B cell (primary cell): ENCODE measurements around the gene PSMB3. TPM values are rescaled to one million over a fixed set of nuclear protein-coding genes. Genes with fewer than 3 reads are reported as not detected.

Source experiments
- ATAC-seq: fragments of 200-7000 bp; cut with Tn5 transposase; one replicate; pipeline ENCODE4 v1.10.0; 2021; ENCODE audit warnings: low read depth, mild to moderate bottlenecking, moderate number of reproducible peaks, moderate library complexity
- CTCF ChIA-PET: fragments of 350-600 bp; sonication (Branson Sonifier 250); formaldehyde crosslinking; loops from one replicate; lab custom pipeline; 2021; ENCODE audit warnings: antibody characterized with exemption, inconsistent platforms; lab: Charles Lee
- POLR2A ChIA-PET: fragments of 350-600 bp; sonication (Branson Sonifier 250); formaldehyde crosslinking; loops from one replicate; lab custom pipeline; 2021; ENCODE audit warnings: antibody characterized with exemption; lab: Charles Lee
- DNase-seq: peaks from one replicate; pipeline ENCODE4 v3.0.0; 2013
- H2AFZ ChIP-seq: 2 replicates; pipeline ENCODE4 v1.6.1; 2012; ENCODE audit warnings: mild to moderate bottlenecking, low read depth, low read length; ENCODE audit not compliant: insufficient read depth, poor library complexity, severe bottlenecking
- H3K27ac ChIP-seq, 2 donors: 1 replicate in 1 of 2; 2 replicates in 1 of 2; pipeline ENCODE4 v1.5.1; 2012 to 2013; ENCODE audit warnings: low read length in 2 of 2, mild to moderate bottlenecking in 2 of 2, moderate library complexity in 1 of 2
- H3K27me3 ChIP-seq, 4 experiments: fragments of 200-600 bp in 1 of 4; sonication (generic) in 1 of 4; replicated peaks in 1 of 4; 1 replicate in 2 of 4; 2 replicates in 2 of 4; pipeline versions ENCODE4 v1.6.1 to v1.7.0; 2013 to 2016; ENCODE audit warnings: low read length in 3 of 4, mild to moderate bottlenecking in 2 of 4, mixed read lengths in 1 of 4, moderate library complexity in 1 of 4; ENCODE audit not compliant: insufficient read depth in 4 of 4, control insufficient read depth in 3 of 4; ENCODE audit errors: control extremely low read depth in 1 of 4
- H3K36me3 ChIP-seq, 2 experiments: replicated peaks in 1 of 2; 1 replicate in 1 of 2; 2 replicates in 1 of 2; pipeline versions ENCODE4 v1.6.1 to v1.7.1; 2013; ENCODE audit warnings: low read length in 1 of 2; ENCODE audit not compliant: insufficient read depth in 2 of 2, control insufficient read depth in 1 of 2; ENCODE audit errors: control extremely low read depth in 1 of 2, extremely low read depth in 1 of 2
- H3K4me1 ChIP-seq, 2 donors: fragments of 200-600 bp in 1 of 2; sonication (generic) in 1 of 2; 1 replicate in 1 of 2; 2 replicates in 1 of 2; pipeline versions ENCODE4 v1.5.1 to v1.6.1; 2013 to 2017; ENCODE audit warnings: low read length in 2 of 2; ENCODE audit not compliant: control insufficient read depth in 2 of 2, insufficient read depth in 2 of 2
- H3K4me2 ChIP-seq: replicated peaks from 2 replicates; pipeline ENCODE3; 2012; ENCODE audit warnings: mild to moderate bottlenecking, low read depth, low read length; ENCODE audit not compliant: poor library complexity, severe bottlenecking
- H3K4me3 ChIP-seq, 5 experiments: fragments of 200-600 bp in 1 of 5; sonication (generic) in 1 of 5; 1 replicate in 3 of 5; 2 replicates in 2 of 5; pipeline versions ENCODE4 v1.5.1 to v1.7.0; 2011 to 2016; ENCODE audit warnings: low read length in 4 of 5, mild to moderate bottlenecking in 4 of 5, low read depth in 2 of 5, control low read depth in 1 of 5, moderate library complexity in 1 of 5; ENCODE audit not compliant: insufficient read depth in 1 of 5; ENCODE audit errors: control extremely low read depth in 1 of 5, extremely low read depth in 1 of 5
- H3K79me2 ChIP-seq: fragments of 200-600 bp; sonication (generic); one replicate; pipeline ENCODE4 v1.6.0; 2016; ENCODE audit warnings: low read length; ENCODE audit not compliant: control insufficient read depth, insufficient read depth
- H3K9ac ChIP-seq: fragments of 200-600 bp; sonication (generic); 2 replicates; pipeline ENCODE4 v1.6.1; 2017; ENCODE audit warnings: mild to moderate bottlenecking, low read length, moderate library complexity
- H3K9me3 ChIP-seq, 3 donors: one replicate each; pipeline versions ENCODE4 v1.6.1 to v1.7.1; 2013; ENCODE audit warnings: low read length in 2 of 3; ENCODE audit not compliant: control insufficient read depth in 2 of 3, insufficient read depth in 1 of 3; ENCODE audit errors: control extremely low read depth in 1 of 3
- H4K20me1 ChIP-seq: 2 replicates; pipeline ENCODE4 v1.6.0; 2012; ENCODE audit warnings: mild to moderate bottlenecking, low read length; ENCODE audit not compliant: insufficient read depth, control insufficient read depth, poor library complexity, severe bottlenecking
- H3K27ac Mint-ChIP-seq: one replicate; pipeline ENCODE4 v1.8.0; 2021; ENCODE audit warnings: mixed read lengths
- H3K27me3 Mint-ChIP-seq: one replicate; pipeline ENCODE4 v1.8.0; 2021; ENCODE audit warnings: mixed read lengths
- H3K4me1 Mint-ChIP-seq: one replicate; pipeline ENCODE4 v1.8.0; 2021; ENCODE audit warnings: mixed read lengths
- H3K4me3 Mint-ChIP-seq: one replicate; pipeline ENCODE4 v1.8.0; 2021; ENCODE audit warnings: mixed read lengths
- H3K9me3 Mint-ChIP-seq: one replicate; pipeline ENCODE4 v1.8.0; 2022; ENCODE audit warnings: mixed read lengths; ENCODE audit not compliant: insufficient read depth
- CTCF ChIP-seq: fragments of 200-600 bp; IDR thresholded peaks from one replicate; pipeline ENCODE4 v1.8.0; 2022; ENCODE audit warnings: antibody characterized with exemption, mild to moderate bottlenecking
- EZH2 ChIP-seq: IDR thresholded peaks from 2 replicates; pipeline ENCODE4 v1.6.1; 2012; ENCODE audit warnings: borderline replicate concordance, low read depth, mild to moderate bottlenecking, moderate library complexity, low read length; ENCODE audit not compliant: insufficient read depth, poor library complexity, severe bottlenecking
- WGBS: methylation state at CpG from one replicate; pipeline ENCODE4 v1.1.5; 2013; ENCODE audit warnings: missing lambda C conversion rate; ENCODE audit not compliant: insufficient coverage; 5-methylcytosine and 5-hydroxymethylcytosine counted together
- intact Hi-C: fragments of 100-400 bp; cut with micrococcal nuclease; formaldehyde crosslinking; loops from one replicate; pipeline ENCODE4 v1.10.0; 2022
- polyA plus RNA-seq: library from polyadenylated mRNA; depleted of rRNA; stranded (reverse); fragments of >200 nt; gene quantifications from 2 replicates; pipeline ENCODE4 v1.2.3, GENCODE V29; 2012
- total RNA-seq, 2 donors: library from RNA; stranded (reverse); fragments of 120-200 nt in 1 of 2; gene quantifications; 1 replicate in 1 of 2; 2 replicates in 1 of 2; pipeline versions ENCODE4 v1.2.3 to v1.2.4, GENCODE V29; 2013 to 2022

Gene PSMB3
- total and polyA plus RNA-seq, 2 donors (not counting 1 experiment from before 2014, with no cell fraction given) = 109 to 184 TPM

- H3K4me2 ChIP-seq = no peak overlapping the region
Observed at GRCh38 chr17:38740806-38741205, 11.7 kb upstream of the PSMB3 start.

GRCh38 chr17:38741461-38741860 is 11.1 kb upstream of the PSMB3 start:
- TF ChIP-seq EZH2 = no peak
- TF ChIP-seq CTCF = no peak
- no peaks in the 10 kb centered on the region for H3K9me3 Mint-ChIP-seq
- Histone ChIP-seq H3K9me3 (no peaks in the 10 kb centered on the region), H3K27me3 (peaks cover 0 to 13% (median 0%) of the 10 kb centered on the region in 4 experiments), H4K20me1 (no peaks in the 10 kb centered on the region), H3K36me3 (no peaks in the 10 kb centered on the region), H3K4me2 (no peak overlapping the region), H3K27ac (no peak overlapping the region), H3K9ac (no peak overlapping the region), H3K4me3 (no peak overlapping the region), H2AFZ (no peak overlapping the region), H3K4me1 (peaks cover 10 to 12% of the 10 kb centered on the region in 2 donors), H3K79me2 (peaks cover 4% of the 10 kb centered on the region)
- no peak overlapping the region for H3K27ac Mint-ChIP-seq
- intact Hi-C loops = no loop called here
- 94% methylated on average over 5 of the region's 5 CpGs for WGBS
- ChIA-PET CTCF (no interaction called here), POLR2A (no interaction called here)
- DNase-seq (no peak), ATAC-seq (no peak)
- H3K27me3 Mint-ChIP-seq = peaks cover 13% of the 10 kb centered on the region
- no peak overlapping the region for H3K4me3 Mint-ChIP-seq
- H3K4me1 Mint-ChIP-seq = peaks cover 10% of the 10 kb centered on the region

More at GRCh38 chr17:38740806-38741205, 11.7 kb upstream of the PSMB3 start:
- Mint-ChIP-seq H3K4me3 (no peak overlapping the region), H3K4me1 (peaks cover 3% of the 10 kb centered on the region), H3K27me3 (peaks cover 6% of the 10 kb centered on the region), H3K27ac (no peak overlapping the region), H3K9me3 (no peaks in the 10 kb centered on the region)
- peaks cover 3 to 5% of the 10 kb centered on the region in 2 donors for H3K4me1 ChIP-seq
- intact Hi-C loops = no loop called here
- ATAC-seq (no peak), DNase-seq (no peak)
- POLR2A ChIA-PET = no interaction called here
- H3K9me3 ChIP-seq = no peaks in the 10 kb centered on the region
- no peaks in the 10 kb centered on the region for H4K20me1 ChIP-seq
- 100% methylated on average over 2 of the region's 4 CpGs for WGBS
- CTCF ChIA-PET = no interaction called here
- no peak overlapping the region for H2AFZ ChIP-seq
- no peaks in the 10 kb centered on the region for H3K36me3 ChIP-seq
- H3K4me3 ChIP-seq = no peak overlapping the region
- no peaks in the 10 kb centered on the region for H3K79me2 ChIP-seq
- no peak overlapping the region for H3K27ac ChIP-seq
- H3K27me3 ChIP-seq = peaks cover 0 to 8% (median 0%) of the 10 kb centered on the region in 4 experiments
- no peak for TF ChIP-seq EZH2
- no peak for TF ChIP-seq CTCF
- no peak overlapping the region for H3K9ac ChIP-seq
